ENCODE data around the gene PLGRKT. TPM values are rescaled to one million over a fixed set of nuclear protein-coding genes. Genes with fewer than 3 reads are reported as not detected.
"Not testable (repeated sequence)": the region's sequence is repeated elsewhere in the genome, so short reads cannot be mapped to it uniquely, and the experiment has no call there.

The PLGRKT gene
- total RNA-seq, 1 experiment from 2014 or later, result 19.2 TPM

GRCh38 chr9:5395428-5395827 is 42.3 kb downstream of the PLGRKT start (continued):
- TF ChIP-seq, protein P1, sequence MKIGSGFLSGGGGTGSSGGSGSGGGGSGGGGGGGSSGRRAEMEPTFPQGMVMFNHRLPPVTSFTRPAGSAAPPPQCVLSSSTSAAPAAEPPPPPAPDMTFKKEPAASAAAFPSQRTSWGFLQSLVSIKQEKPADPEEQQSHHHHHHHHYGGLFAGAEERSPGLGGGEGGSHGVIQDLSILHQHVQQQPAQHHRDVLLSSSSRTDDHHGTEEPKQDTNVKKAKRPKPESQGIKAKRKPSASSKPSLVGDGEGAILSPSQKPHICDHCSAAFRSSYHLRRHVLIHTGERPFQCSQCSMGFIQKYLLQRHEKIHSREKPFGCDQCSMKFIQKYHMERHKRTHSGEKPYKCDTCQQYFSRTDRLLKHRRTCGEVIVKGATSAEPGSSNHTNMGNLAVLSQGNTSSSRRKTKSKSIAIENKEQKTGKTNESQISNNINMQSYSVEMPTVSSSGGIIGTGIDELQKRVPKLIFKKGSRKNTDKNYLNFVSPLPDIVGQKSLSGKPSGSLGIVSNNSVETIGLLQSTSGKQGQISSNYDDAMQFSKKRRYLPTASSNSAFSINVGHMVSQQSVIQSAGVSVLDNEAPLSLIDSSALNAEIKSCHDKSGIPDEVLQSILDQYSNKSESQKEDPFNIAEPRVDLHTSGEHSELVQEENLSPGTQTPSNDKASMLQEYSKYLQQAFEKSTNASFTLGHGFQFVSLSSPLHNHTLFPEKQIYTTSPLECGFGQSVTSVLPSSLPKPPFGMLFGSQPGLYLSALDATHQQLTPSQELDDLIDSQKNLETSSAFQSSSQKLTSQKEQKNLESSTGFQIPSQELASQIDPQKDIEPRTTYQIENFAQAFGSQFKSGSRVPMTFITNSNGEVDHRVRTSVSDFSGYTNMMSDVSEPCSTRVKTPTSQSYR (CRISPR knock-in tag; IDR thresholded peaks at IDR 0.05), result no peak
- no peak for TF ChIP-seq NFYB (CRISPR knock-in tag; conservative IDR thresholded peaks at IDR 0.05; ENCODE audit: low read depth)
- TF ChIP-seq, protein P2, sequence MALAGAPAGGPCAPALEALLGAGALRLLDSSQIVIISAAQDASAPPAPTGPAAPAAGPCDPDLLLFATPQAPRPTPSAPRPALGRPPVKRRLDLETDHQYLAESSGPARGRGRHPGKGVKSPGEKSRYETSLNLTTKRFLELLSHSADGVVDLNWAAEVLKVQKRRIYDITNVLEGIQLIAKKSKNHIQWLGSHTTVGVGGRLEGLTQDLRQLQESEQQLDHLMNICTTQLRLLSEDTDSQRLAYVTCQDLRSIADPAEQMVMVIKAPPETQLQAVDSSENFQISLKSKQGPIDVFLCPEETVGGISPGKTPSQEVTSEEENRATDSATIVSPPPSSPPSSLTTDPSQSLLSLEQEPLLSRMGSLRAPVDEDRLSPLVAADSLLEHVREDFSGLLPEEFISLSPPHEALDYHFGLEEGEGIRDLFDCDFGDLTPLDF (CRISPR knock-in tag; IDR thresholded peaks at IDR 0.05), result no peak
- no peak for TF ChIP-seq FOXK1 (CRISPR knock-in tag; IDR thresholded peaks at IDR 0.05)
- TF ChIP-seq, protein P3, sequence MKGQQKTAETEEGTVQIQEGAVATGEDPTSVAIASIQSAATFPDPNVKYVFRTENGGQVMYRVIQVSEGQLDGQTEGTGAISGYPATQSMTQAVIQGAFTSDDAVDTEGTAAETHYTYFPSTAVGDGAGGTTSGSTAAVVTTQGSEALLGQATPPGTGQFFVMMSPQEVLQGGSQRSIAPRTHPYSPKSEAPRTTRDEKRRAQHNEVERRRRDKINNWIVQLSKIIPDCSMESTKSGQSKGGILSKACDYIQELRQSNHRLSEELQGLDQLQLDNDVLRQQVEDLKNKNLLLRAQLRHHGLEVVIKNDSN (CRISPR knock-in tag; IDR thresholded peaks at IDR 0.05), result no peak
- TF ChIP-seq, protein P4, sequence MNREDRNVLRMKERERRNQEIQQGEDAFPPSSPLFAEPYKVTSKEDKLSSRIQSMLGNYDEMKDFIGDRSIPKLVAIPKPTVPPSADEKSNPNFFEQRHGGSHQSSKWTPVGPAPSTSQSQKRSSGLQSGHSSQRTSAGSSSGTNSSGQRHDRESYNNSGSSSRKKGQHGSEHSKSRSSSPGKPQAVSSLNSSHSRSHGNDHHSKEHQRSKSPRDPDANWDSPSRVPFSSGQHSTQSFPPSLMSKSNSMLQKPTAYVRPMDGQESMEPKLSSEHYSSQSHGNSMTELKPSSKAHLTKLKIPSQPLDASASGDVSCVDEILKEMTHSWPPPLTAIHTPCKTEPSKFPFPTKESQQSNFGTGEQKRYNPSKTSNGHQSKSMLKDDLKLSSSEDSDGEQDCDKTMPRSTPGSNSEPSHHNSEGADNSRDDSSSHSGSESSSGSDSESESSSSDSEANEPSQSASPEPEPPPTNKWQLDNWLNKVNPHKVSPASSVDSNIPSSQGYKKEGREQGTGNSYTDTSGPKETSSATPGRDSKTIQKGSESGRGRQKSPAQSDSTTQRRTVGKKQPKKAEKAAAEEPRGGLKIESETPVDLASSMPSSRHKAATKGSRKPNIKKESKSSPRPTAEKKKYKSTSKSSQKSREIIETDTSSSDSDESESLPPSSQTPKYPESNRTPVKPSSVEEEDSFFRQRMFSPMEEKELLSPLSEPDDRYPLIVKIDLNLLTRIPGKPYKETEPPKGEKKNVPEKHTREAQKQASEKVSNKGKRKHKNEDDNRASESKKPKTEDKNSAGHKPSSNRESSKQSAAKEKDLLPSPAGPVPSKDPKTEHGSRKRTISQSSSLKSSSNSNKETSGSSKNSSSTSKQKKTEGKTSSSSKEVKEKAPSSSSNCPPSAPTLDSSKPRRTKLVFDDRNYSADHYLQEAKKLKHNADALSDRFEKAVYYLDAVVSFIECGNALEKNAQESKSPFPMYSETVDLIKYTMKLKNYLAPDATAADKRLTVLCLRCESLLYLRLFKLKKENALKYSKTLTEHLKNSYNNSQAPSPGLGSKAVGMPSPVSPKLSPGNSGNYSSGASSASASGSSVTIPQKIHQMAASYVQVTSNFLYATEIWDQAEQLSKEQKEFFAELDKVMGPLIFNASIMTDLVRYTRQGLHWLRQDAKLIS (CRISPR knock-in tag; IDR thresholded peaks at IDR 0.05; ENCODE audit: borderline replicate concordance), result no peak
- no peak for TF ChIP-seq JAZF1 (CRISPR knock-in tag; IDR thresholded peaks at IDR 0.05)
- no peak for TF ChIP-seq ELF4 (CRISPR knock-in tag; IDR thresholded peaks at IDR 0.05; ENCODE audit: low read depth)
- TF ChIP-seq, protein P5, sequence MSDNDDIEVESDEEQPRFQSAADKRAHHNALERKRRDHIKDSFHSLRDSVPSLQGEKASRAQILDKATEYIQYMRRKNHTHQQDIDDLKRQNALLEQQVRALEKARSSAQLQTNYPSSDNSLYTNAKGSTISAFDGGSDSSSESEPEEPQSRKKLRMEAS (CRISPR knock-in tag; IDR thresholded peaks at IDR 0.05), result no peak

- POLR2A ChIA-PET; H3K27ac Mint-ChIP-seq; H3K4me1 Mint-ChIP-seq; H3K4me3 Mint-ChIP-seq; H3K9me3 Mint-ChIP-seq; DNase-seq (ENCODE audit: low spot score); ATAC-seq; H3K36me3 Mint-ChIP-seq; CTCF ChIA-PET; H3K27me3 Mint-ChIP-seq (ENCODE audit: low read depth): not testable (repeated sequence)
These were observed 43.7 kb downstream of the PLGRKT start for GRCh38 chr9:5393976-5394375.

- Mint-ChIP-seq H3K27ac (no peak overlapping the region), H3K4me3 (no peak overlapping the region), H3K36me3 (no peaks in the 10 kb centered on the region), H3K9me3 (0 out of 2 replicates have a peak, but pooled peaks cover 3% of the 10 kb centered on the region), H3K4me1 (no peaks in the 10 kb centered on the region), H3K27me3 (ENCODE audit: low read depth) (no peaks in the 10 kb centered on the region)
- ChIA-PET CTCF (interaction anchor here (1.1 kb wide), 1 partner anchor 57 kb away, joined by 3 read pairs; the partner anchor contains the start of gene CD274), POLR2A (no interaction called here)
- ATAC-seq (no peak), DNase-seq (ENCODE audit: low spot score) (no peak)
- TF ChIP-seq, protein P1 (CRISPR knock-in tag; IDR thresholded peaks at IDR 0.05), result no peak
- TF ChIP-seq ETV6 (CRISPR knock-in tag; IDR thresholded peaks at IDR 0.05), result no peak
- TF ChIP-seq SMAD3 (CRISPR knock-in tag; IDR thresholded peaks at IDR 0.05; ENCODE audit: borderline replicate concordance), result no peak
- no peak for TF ChIP-seq ZNF232 (CRISPR knock-in tag; IDR thresholded peaks at IDR 0.05)
- TF ChIP-seq SP1 (CRISPR knock-in tag; conservative IDR thresholded peaks at IDR 0.05), result no peak
- TF ChIP-seq FOXP1 (CRISPR knock-in tag; IDR thresholded peaks at IDR 0.05; ENCODE audit: borderline replicate concordance), result no peak
- no peak for TF ChIP-seq GTF2I (CRISPR knock-in tag; conservative IDR thresholded peaks at IDR 0.05)
- TF ChIP-seq TEAD4 (CRISPR knock-in tag; IDR thresholded peaks at IDR 0.05), result no peak
- no peak for TF ChIP-seq RORB (CRISPR knock-in tag; IDR thresholded peaks at IDR 0.05)
- no peak for TF ChIP-seq MYBL2 (CRISPR knock-in tag; IDR thresholded peaks at IDR 0.05)
- TF ChIP-seq, protein P4 (CRISPR knock-in tag; IDR thresholded peaks at IDR 0.05; ENCODE audit: borderline replicate concordance), result no peak
These were observed 44.2 kb downstream of the PLGRKT start for GRCh38 chr9:5393497-5393896.
